A549 treated with AZD9567 at 1 μM for 4 hours (cell line): ENCODE results near the gene RPRD1B. TPM values are rescaled to one million over a fixed set of nuclear protein-coding genes. Genes with fewer than 3 reads are reported as not detected.

Experiments
- total RNA-seq: library from RNA; stranded (reverse); fragments of 200-300 nt; extraction: Qiagen RNA extraction; gene quantifications from 5 replicates; pipeline ENCODE4 v1.2.3, GENCODE V29; 2022; ENCODE audit not compliant: insufficient read depth

Gene RPRD1B
- 25.4 to 29.9 TPM (median 28.5 TPM) in 5 replicates for total RNA-seq

GRCh38 chr20:38033330-38034107 is at the start of gene RPRD1B, which contains the start of gene TTI1:
RPRD1B (plus strand) TSS chr20:38033746; CDS start chr20:38033948, 202 bp downstream.
TTI1 (minus strand) TSS chr20:38033456; CDS start chr20:38013816, 19,640 bp downstream.

Other genes starting within 250 kb of the RPRD1B start
- 10.6 to 22.6 TPM (median 20.1 TPM) in 5 replicates for gene VSTM2L, start 130.6 kb upstream of the RPRD1B start, total RNA-seq
- 20.3 to 24.9 TPM (median 21.5 TPM) in 5 replicates for gene TTI1, start 290 bp upstream of the RPRD1B start, total RNA-seq
- 339 to 486 TPM (median 450 TPM) in 5 replicates for gene TGM2, start 131.5 kb downstream of the RPRD1B start, total RNA-seq
- 0.05 to 0.15 TPM (median 0.12 TPM) in 4 of 5 replicates, not detected in the other for gene KIAA1755, start 227.0 kb downstream of the RPRD1B start, total RNA-seq